Measurements from ENCODE around the gene USP17L22.
"Not testable (repeated sequence)": the region's sequence is repeated elsewhere in the genome, so short reads cannot be mapped to it uniquely, and the experiment has no call there.

USP17L22 gene, protein sequence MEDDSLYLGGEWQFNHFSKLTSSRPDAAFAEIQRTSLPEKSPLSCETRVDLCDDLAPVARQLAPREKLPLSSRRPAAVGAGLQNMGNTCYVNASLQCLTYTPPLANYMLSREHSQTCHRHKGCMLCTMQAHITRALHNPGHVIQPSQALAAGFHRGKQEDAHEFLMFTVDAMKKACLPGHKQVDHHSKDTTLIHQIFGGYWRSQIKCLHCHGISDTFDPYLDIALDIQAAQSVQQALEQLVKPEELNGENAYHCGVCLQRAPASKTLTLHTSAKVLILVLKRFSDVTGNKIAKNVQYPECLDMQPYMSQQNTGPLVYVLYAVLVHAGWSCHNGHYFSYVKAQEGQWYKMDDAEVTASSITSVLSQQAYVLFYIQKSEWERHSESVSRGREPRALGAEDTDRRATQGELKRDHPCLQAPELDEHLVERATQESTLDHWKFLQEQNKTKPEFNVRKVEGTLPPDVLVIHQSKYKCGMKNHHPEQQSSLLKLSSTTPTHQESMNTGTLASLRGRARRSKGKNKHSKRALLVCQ

DNA sequence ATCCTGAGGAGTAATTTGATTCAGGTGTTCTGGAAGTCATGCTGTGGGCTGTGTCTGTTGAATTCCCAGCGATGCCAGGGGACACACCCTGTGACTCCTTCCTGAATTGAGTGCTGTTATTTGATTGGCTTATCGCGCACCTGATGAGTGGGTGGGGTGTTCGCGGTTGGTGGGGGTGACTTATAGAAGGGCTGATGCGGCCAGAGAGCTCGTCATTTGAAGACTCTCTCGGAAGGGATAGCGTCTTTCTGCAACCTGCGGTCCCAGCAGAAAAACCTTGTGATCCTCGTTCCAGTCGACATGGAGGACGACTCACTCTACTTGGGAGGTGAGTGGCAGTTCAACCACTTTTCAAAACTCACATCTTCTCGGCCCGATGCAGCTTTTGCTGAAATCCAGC is at the start of gene USP17L22:
Gene USP17L22, plus strand, starts transcription at position 301 of the 400 bp plus-strand sequence. Its CDS starts 0 bp downstream, at position 301.
- DNase-seq: not testable (repeated sequence)

DNA sequence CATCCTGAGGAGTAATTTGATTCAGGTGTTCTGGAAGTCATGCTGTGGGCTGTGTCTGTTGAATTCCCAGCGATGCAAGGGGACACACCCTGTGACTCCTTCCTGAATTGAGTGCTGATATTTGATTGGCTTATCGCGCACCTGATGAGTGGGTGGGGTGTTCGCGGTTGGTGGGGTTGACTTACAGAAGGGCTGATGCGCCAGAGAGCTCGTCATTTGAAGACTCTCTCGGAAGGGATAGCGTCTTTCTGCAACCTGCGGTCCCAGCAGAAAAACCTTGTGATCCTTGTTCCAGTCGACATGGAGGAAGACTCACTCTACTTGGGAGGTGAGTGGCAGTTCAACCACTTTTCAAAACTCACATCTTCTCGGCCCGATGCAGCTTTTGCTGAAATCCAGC is 47.6 kb upstream of the USP17L22 start, which contains the start of gene USP17L12:
Gene USP17L12, plus strand, starts transcription at position 301 of the 400 bp plus-strand sequence. Its CDS starts 0 bp downstream, at position 301.
- DNase-seq: not testable (repeated sequence)

DNA sequence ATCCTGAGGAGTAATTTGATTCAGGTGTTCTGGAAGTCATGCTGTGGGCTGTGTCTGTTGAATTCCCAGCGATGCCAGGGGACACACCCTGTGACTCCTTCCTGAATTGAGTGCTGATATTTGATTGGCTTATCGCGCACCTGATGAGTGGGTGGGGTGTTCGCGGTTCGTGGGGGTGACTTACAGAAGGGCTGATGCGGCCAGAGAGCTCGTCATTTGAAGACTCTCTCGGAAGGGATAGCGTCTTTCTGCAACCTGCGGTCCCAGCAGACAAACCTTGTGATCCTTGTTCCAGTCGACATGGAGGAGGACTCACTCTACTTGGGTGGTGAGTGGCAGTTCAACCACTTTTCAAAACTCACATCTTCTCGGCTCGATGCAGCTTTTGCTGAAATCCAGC is 42.8 kb upstream of the USP17L22 start, which contains the start of gene USP17L13:
Gene USP17L13, plus strand, starts transcription at position 301 of the 400 bp plus-strand sequence. Its CDS starts 0 bp downstream, at position 301.
- DNase-seq: not testable (repeated sequence)

DNA sequence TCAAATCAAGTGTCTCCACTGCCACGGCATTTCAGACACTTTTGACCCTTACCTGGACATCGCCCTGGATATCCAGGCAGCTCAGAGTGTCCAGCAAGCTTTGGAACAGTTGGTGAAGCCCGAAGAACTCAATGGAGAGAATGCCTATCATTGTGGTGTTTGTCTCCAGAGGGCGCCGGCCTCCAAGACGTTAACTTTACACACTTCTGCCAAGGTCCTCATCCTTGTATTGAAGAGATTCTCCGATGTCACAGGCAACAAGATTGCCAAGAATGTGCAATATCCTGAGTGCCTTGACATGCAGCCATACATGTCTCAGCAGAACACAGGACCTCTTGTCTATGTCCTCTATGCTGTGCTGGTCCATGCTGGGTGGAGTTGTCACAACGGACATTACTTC is 37.2 kb upstream of the USP17L22 start:
- not testable (repeated sequence) for DNase-seq

DNA sequence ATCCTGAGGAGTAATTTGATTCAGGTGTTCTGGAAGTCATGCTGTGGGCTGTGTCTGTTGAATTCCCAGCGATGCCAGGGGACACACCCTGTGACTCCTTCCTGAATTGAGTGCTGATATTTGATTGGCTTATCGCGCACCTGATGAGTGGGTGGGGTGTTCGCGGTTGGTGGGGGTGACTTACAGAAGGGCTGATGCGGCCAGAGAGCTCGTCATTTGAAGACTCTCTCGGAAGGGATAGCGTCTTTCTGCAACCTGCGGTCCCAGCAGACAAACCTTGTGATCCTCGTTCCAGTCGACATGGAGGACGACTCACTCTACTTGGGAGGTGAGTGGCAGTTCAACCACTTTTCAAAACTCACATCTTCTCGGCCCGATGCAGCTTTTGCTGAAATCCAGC is 33.3 kb upstream of the USP17L22 start, which contains the start of gene USP17L15:
Gene USP17L15, plus strand, starts transcription at position 301 of the 400 bp plus-strand sequence. Its CDS starts 0 bp downstream, at position 301.
- DNase-seq: not testable (repeated sequence)

DNA sequence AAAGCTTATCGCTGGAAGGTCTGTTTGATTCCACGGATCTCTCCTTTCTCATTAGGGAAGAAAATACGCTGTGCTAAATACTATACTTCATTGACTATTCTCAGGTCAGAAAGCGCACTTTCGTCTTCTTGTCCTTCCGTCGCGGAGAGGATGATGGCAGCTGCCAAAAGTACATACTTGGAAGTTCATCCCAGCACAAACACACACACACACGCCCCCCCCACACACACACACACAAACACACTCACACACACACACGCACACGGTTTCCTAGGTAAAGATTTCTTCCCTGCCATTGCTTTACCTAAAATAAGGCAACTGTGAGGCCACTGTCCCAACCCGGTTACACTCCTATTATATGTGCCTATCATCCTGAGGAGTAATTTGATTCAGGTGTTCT is 29.0 kb upstream of the USP17L22 start:
- DNase-seq: not testable (repeated sequence)

DNA sequence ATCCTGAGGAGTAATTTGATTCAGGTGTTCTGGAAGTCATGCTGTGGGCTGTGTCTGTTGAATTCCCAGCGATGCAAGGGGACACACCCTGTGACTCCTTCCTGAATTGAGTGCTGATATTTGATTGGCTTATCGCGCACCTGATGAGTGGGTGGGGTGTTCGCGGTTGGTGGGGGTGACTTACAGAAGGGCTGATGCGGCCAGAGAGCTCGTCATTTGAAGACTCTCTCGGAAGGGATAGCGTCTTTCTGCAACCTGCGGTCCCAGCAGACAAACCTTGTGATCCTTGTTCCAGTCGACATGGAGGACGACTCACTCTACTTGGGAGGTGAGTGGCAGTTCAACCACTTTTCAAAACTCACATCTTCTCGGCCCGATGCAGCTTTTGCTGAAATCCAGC is 23.8 kb upstream of the USP17L22 start, which contains the start of gene USP17L17:
Gene USP17L17, plus strand, starts transcription at position 301 of the 400 bp plus-strand sequence. Its CDS starts 0 bp downstream, at position 301.
- DNase-seq: not testable (repeated sequence)

DNA sequence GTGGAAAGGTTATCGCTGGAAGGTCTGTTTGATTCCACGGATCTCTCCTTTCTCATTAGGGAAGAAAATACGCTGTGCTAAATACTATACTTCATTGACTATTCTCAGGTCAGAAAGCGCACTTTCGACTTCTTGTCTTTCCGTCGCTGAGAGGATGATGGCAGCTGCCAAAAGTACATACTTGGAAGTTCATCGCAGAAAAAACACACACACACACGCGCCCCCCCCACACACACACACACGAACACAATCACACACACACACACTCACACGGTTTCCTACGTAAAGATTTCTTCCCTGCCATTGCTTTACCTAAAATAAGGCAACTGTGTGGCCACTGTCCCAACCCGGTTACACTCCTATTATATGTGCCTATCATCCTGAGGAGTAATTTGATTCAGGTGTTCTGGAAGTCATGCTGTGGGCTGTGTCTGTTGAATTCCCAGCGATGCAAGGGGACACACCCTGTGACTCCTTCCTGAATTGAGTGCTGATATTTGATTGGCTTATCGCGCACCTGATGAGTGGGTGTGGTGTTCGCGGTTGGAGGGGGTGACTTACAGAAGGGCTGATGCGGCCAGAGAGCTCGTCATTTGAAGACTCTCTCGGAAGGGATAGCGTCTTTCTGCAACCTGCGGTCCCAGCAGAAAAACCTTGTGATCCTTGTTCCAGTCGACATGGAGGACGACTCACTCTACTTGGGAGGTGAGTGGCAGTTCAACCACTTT is 19.3 kb upstream of the USP17L22 start, which contains the start of gene USP17L18:
Gene USP17L18, plus strand, starts transcription at position 678 of the 728 bp plus-strand sequence. Its CDS starts 0 bp downstream, at position 678.
- DNase-seq: not testable (repeated sequence)

DNA sequence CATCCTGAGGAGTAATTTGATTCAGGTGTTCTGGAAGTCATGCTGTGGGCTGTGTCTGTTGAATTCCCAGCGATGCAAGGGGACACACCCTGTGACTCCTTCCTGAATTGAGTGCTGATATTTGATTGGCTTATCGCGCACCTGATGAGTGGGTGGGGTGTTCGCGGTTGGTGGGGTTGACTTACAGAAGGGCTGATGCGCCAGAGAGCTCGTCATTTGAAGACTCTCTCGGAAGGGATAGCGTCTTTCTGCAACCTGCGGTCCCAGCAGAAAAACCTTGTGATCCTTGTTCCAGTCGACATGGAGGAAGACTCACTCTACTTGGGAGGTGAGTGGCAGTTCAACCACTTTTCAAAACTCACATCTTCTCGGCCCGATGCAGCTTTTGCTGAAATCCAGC is 14.3 kb upstream of the USP17L22 start, which contains the start of gene USP17L19:
Gene USP17L19, plus strand, starts transcription at position 301 of the 400 bp plus-strand sequence. Its CDS starts 0 bp downstream, at position 301.
- DNase-seq: not testable (repeated sequence)

DNA sequence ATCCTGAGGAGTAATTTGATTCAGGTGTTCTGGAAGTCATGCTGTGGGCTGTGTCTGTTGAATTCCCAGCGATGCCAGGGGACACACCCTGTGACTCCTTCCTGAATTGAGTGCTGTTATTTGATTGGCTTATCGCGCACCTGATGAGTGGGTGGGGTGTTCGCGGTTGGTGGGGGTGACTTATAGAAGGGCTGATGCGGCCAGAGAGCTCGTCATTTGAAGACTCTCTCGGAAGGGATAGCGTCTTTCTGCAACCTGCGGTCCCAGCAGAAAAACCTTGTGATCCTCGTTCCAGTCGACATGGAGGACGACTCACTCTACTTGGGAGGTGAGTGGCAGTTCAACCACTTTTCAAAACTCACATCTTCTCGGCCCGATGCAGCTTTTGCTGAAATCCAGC is 9.6 kb upstream of the USP17L22 start, which contains the start of gene USP17L20:
Gene USP17L20, plus strand, starts transcription at position 301 of the 400 bp plus-strand sequence. Its CDS starts 0 bp downstream, at position 301.
- not testable (repeated sequence) for DNase-seq

DNA sequence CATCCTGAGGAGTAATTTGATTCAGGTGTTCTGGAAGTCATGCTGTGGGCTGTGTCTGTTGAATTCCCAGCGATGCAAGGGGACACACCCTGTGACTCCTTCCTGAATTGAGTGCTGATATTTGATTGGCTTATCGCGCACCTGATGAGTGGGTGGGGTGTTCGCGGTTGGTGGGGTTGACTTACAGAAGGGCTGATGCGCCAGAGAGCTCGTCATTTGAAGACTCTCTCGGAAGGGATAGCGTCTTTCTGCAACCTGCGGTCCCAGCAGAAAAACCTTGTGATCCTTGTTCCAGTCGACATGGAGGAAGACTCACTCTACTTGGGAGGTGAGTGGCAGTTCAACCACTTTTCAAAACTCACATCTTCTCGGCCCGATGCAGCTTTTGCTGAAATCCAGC is 4.8 kb upstream of the USP17L22 start, which contains the start of gene USP17L21:
Gene USP17L21, plus strand, starts transcription at position 301 of the 400 bp plus-strand sequence. Its CDS starts 0 bp downstream, at position 301.
- DNase-seq: not testable (repeated sequence)

DNA sequence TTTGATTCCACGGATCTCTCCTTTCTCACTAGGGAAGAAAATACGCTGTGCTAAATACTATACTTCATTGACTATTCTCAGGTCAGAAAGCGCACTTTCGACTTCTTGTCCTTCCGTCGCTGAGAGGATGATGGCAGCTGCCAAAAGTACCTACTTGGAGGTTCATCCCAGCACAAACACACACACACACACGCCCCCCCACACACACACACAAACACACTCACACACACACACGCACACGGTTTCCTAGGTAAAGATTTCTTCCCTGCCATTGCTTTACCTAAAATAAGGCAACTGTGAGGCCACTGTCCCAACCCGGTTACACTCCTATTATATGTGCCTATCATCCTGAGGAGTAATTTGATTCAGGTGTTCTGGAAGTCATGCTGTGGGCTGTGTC is 4.3 kb downstream of the USP17L22 start:
- DNase-seq: not testable (repeated sequence)

Data from DMS79 (cell line).